HG03196 (cell line): ENCODE results near the gene FOSL2.

ENCODE experiments used
- ATAC-seq: cut with Tn5 transposase; IDR thresholded peaks from one replicate; pipeline ENCODE4 v1.9.1; 2021; ENCODE audit not compliant: unreplicated experiment

FOSL2 gene

DNA sequence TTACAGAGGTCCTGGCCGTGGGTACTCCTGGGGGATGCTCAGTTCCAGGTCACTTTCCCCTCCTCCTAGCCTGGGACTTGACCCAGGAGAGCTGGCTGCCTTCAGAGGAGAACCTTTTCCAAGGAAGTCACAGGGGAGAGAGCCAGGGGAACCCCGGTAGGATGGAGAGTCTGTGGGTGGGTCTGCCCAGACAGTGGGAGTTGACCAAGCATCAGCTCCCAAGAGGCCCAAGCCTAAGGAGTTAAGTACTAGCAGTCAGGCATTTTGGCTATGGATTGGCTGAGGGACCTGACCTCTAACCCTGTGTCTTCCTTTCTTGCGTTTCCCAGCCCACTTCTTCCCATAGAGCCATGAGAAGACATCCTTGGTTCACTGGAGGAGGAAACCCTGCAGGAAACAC, 54.4 kb downstream of the FOSL2 start:
- ATAC-seq = no peak

DNA sequence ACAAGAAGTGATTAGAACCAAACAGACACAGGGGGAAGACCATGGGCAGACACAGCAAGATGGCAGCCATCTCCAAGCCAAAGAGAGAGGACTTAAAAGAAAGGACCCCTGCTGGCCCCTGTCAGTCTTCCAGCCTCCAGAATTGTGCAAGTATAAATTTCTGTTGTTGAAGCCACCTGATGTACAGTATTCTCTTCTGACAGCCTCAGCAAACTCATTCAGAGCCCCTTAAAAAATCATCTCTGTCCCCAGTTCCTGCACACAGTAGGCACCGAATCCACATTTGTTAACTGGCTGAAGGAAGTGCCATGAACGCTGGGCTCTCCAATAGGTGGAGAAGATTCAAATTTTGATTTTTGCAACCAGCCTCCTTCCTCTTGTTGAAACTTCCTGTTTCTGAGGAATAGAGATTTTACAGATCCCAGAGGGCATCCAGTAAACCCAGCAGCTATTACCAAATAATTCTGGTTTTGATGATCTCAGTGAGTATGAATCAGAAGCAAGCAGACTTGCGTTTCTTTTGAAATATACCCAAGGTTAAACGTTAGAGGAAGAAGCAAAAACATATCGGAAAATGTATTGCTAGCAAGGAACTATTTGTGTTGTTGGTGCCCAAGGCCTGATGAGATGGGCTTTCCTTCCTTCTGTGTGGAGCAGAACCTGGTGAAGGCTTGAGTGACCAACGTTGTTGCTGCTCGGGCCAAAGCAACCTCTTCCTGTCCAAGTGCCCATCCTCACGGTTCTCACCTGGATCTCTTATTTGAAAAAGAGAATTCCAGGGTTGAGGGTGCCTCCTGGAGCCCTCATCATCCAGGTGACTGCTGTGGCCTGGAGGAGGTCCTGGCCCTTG, 55.5 kb downstream of the FOSL2 start:
- no peak for ATAC-seq

DNA sequence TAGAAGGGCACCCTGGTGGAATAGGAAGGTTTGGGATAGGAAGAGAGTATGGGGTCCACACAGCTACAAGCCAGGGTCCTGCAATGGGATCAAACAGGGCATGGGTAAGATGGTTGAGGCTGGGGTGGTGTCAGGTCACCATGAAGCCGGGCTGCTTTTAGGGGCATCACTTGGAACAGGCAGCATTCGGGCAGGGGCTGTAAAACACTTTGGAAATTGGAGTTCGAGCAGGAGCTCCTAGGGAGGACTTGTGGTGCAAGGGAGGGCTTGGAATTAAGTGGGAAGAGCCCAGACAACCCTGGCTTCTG, 56.1 kb downstream of the FOSL2 start:
- no peak for ATAC-seq

DNA sequence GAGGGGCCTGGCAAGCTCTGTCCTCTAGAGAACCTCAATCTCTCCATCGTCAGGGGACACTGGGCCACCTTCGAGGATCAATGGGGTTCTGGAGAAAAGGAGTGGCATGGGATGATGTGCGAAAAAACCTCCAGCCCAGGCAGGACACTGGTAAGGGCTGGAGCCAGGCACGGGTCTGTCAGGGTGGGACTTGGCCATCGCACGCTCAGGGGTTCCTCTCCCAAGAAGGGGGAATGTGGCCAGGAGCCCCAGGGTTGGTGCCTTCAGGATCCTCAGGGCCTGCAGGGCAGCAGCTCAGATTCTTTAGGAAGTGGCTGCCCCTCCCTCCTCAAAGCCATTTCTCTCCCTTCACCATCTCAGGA, 56.4 kb downstream of the FOSL2 start:
- no peak for ATAC-seq

DNA sequence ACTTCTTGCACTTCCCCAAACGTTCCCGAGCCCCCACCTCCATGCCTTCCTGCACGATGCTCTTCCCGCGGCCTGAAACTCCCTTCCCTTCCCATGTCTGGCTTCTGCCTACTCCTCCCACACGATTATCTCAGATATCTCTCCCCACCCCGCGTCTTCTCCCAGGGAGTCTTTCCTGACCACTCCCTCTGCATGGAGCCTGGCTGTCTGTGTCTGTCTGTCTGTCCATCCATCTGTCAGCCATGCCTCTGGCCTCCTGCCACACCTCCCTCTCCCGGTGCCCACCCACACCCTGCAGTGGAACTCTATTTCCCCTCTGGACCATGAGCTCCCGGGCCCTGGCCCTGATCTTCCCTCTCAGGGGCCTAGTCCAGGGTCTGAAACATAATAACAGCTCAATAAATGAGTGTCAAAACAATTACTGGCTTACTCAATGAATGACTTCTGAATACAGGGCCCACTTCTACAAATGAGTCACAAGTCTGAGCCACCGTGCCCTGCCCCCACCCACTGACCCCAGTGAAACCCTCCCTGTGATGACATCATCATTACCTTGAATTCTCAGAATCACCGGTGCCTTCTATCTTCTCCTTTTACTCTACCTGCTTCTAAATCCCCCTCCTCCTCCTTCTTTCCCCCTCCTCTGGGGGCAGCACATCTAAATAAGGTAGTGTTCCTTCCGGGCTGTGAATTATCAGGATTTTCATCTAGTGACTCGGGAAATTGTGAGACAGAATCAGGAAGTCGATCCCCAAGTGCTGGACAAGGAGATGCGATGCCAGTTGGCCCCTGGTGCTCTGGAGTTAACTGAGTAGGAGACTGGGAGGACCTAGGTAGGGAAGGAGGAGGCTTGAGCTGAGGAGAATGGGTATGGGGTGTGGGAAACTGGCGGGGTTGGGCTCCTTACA, 57.1 kb downstream of the FOSL2 start:
- no peak for ATAC-seq

DNA sequence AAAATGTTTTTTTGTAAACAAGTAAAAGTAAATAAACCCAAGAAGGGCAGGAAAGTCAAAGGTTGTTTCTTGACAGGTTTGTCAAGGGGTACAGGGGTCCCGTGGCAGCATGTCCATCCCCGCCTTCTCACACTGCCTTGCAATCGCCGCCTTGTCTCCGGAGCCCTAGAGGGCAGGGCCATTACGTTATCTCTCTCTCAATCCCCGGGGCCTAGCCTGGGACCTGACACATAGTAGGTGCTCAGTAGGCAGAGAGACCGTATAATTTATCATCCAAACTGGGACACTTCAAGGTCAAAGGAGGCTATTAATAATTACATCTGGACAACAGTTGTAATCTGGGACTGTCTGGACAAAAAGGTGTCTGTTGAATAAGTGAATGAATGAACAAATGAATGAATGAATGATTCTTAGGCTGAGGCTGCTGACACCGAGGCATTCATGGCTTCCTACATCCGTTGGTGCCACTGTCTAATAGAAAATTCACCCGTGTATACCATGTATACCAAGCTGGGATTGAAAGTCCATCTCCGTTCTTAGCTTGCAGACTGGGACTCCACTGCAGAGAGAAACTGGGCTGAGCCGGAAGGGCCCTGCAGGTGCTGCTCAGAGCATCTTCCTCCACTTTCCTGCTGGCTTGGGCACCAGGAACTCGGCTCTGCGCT, 58.4 kb downstream of the FOSL2 start:
- ATAC-seq = no peak

DNA sequence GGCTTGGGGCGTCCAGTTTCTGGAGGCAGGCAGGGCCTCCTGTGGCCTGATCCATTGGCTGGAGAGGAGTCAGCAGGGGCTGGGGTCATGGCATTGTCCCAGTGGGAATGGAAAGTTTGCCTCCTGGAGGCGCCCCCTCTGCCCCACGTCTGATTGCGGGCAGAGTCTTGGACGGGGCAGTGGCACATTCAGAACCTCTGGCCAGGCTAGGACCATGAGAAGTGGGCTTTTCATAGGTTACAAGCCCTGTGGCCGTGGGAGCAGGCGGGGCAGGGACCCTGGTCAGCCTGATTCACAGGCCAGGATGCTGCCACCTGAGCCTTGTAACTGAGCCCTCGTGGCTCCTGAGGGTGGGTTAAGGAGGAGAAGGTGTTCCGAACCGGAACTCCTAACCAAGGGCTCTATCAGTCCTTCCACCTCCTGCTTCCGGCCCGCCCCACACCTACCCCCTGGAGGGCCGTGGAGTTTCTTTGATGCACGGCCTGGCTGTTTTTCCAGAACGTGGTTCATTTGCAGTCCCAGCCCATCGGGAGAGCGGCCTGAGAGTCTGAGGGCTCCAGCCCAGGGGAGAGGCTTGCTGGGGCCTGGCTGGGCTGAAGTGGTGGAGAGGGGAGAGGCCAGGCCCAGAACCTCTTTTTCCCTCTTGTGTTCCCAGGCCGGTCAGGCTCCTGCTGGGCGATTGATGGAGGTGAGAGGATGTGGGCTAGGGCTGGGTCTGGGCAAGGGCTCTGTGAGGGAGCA, 59.3 kb downstream of the FOSL2 start:
- ATAC-seq = no peak

DNA sequence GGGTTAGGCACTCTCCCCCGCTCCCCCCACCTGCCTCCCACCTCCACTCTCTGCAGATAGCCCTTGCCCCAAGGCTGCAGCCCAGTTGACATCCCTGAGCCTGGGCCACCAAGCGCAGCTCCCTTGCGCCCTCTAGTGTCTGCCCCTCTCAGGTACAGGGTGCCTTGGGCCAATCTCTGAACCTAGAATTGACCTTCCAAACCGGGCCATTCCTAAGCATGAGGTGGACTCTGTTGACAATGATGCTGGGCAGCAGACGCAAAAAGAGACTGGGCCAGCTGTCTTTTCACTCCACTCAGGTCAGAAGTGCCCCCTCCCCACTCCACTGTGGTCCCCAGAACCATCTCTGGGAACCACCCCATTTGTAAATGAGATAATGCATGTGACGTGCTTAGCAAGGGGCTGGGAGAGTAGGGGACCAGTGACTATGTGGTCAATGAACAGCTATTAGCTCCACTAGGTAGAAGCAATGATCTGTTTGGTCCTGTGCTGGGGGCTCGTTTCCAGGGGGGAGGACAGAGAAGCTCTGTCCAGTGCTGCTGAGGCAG, 60.0 kb downstream of the FOSL2 start:
- no peak for ATAC-seq

DNA sequence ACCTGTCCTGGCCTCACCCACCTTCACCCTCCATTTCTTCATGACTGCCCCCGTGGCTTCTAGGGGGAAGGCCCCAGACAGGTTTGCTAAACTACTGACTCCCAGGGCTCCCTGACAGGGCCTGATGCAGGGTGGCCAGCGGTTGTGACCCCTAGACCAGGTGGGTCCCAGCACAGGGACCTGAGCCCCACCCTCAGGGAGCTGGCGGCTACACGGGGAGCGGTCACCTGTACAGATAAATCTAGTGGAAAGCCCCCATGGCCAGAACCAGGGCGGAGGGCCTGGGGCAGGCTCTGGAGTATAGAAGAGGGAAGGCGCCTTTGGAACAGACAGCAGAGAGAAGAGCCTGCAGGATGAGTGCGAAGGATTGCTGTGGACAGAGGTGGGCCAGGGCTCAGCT, 60.7 kb downstream of the FOSL2 start:
- no peak for ATAC-seq

DNA sequence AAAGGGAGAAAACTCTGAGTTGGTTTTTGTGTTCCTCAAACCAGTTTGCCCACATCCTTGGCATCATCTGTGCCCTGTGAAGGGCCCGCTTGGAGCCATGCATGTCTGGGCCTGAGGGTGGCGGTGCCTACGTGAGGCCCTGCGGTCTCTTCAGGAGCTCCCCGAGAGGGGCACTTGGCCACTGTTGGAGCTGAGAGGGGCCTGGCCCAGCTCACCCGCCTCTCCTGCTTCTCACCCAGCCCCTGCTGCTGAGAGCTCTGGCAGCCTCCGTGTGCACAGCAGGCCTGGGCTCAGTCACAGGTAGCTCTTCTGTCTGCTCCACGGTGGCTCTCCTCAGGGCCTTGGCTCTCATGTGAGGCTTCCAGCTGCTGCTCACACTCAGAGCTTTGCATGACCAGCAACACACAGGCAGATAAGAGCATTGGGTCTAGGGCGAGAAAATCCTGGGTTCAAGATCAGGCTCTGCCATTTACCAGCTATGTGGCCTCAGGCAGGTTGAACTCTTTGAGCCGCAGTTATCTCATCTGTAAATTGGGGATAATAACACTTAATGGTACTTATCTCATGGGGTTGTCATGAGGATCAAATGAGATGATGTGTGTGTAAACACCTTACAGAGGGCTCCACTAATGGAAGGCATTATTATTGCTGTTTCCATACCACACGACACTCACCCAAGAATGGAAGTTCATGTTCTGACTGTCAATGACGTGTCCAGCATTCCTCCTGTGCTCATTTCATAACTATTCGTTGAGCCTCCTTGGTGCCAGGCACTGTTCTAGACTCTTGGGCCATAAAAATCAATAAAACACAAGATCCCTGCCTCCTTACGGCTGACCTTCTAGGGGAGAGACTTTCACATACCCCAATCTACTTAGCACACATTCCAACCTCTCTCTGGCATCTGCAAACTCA, 61.6 kb downstream of the FOSL2 start:
- no peak for ATAC-seq

DNA sequence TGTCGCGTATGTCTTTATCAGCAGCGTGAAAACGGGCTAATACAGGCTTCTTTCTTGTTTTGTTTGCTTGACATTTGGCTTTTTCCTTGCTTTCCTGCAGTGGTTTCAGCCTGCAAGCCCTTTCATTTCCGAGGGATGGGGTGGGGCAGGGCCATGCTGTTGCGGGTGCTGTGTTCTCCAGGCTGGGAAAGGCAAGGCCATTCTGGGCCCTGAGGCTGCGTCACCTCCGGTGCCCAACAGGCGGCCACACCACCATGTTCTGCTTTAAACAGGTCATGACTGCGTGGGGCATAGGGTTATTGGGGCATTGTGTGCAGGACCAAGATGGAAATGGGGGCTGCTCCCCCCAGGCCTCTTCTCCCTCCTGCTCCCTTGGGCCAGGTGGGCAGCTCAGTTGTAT, 64.6 kb downstream of the FOSL2 start:
- no peak for ATAC-seq

DNA sequence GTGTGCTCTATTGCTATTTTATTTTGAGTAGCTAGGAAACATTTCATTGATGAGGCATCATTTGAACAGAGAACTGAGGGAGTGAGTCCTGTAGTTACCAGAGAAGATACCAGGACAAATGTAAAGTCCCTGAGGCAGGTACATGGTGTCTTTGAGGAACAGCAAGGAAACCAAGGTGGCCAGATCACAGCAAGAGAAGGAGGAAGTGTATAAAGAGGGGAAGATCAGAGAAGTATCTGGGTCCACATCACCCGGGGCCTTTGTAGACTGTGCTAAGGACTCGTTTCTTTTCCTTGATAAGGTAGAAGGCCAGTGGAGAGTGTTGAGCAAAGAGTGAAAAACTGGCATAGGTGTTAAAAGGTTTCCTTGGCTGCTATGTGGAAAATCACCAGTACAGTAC, 68.4 kb downstream of the FOSL2 start:
- no peak for ATAC-seq

DNA sequence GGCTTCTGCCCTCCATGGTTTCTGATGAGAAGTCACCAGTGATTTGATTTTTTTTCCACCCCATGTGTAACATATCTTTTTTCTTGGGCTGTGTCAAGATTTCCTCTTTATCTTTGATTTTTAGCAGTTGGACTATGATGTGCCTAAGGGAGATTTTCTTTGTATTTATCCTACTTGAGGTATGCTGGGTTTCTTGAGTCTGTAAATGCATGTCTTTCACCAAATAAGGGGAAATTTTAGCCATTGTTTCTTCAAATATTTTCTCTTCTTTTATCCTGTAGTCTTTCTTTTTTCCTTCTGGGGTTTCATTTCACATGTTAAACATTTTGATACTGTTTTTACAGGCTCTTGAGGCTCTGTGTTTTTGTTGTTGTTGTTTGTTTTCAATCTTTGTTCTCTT, 69.5 kb downstream of the FOSL2 start:
- ATAC-seq = no peak

DNA sequence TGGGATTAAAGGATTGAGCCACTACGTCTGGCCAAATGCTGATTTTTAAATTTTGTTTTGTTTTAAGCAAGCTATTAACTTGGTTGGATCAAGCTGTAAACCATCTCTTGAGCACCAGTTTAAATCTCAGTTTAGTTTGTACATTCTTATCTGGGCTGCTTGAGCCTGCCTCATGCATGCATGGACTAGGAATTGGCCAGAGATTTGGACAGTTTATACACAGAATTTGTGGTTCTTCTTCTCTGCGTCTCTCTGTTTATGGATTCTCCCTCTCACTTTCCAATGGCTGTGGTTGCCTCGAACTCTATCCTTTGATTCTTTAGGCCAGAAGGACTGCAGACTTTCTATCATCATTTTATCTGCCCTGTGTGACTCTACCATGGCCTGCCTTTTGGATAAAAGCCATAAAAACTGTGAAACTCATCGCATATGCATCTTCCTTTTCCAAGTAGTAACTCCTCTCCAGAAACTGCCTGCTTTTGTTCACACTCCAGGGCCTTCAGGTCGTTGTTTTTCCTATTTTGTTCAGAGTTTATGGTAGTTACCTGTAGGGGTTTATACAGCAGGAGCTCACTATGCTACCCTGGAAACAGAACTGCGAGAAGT, 70.7 kb downstream of the FOSL2 start:
- ATAC-seq = no peak

DNA sequence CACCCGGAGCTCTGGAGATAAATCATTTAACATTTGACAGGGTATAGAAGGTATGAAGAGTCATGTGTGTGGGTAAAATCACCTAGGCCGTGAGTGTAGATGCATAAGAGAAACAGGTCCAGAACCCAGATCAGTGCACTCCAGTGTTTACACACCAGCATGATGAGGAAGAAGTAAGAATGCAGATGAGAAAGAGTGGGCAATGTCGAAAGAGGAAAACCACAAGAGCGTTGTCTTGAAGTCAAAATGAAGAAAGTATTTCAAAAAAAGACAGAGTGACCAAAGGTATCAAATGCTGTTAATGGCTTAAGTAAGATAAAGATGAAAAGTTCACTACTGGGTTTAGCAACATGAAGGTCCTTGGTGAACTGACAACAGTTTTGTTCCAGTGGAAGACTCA, 71.2 kb downstream of the FOSL2 start:
- no peak for ATAC-seq

DNA sequence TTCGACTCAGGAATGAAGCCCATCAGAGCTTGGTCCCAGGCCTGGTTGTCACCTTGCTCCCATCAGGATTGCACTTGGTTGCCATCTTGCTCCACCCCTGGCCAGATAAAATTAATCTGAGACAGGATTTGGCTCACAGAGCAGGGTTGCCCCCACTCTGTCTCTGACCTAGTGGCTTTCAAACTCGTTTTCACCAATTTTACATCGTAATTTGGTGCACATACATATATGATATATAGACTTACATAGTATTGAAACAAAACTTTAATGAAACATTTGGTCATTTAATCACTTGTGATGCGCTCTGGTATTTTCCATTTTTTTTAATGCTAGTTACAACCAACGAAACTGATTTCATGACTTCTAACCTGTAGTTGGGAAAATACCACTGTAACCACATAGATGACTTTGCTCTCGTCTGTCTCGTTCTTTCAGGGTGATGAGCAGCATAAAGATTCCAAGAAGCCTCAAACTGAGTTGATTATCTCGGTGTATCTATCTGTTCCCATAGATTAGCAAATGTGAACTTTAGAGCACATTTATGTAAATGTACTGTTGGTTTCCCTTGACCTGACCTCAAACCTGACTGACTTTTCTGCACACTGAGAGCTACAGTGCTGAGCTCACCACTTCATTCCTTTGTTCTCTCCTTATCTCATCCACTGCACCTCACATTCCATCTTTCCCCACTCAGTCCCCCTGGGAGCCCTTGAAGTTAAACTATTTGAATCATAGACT, 72.7 kb downstream of the FOSL2 start:
- no peak for ATAC-seq
